H1 (cell line): ENCODE measurements around the gene CGB2. TPM values are rescaled to one million over a fixed set of nuclear protein-coding genes. Genes with fewer than 3 reads are reported as not detected.

ENCODE experiments used
- CTCF ChIA-PET: fragments of 300-600 bp; sonication (Branson Sonifier 250); formaldehyde crosslinking; loops from one replicate; lab custom pipeline; 2021; ENCODE audit not compliant: partially characterized antibody; lab: Charles Lee
- POLR2A ChIA-PET: fragments of 300-600 bp; sonication (Branson Sonifier 250); formaldehyde crosslinking; loops from one replicate; lab custom pipeline; 2021; ENCODE audit warnings: inconsistent platforms; ENCODE audit not compliant: partially characterized antibody; lab: Charles Lee
- DNase-seq, 2 experiments: peaks; one replicate each; pipeline versions ENCODE4 v3.0.0 to v3.0.0-alpha.2; 2010 to 2022; ENCODE audit warnings: low spot score in 2 of 2, low read depth in 1 of 2, mixed read lengths in 1 of 2
- FAIRE-seq: peaks from 2 replicates; lab custom pipeline; 2011; peaks lifted over from hg19 to GRCh38; lab: Jason Lieb, UNC
- H2AFZ ChIP-seq: 2 replicates; pipeline ENCODE4 v1.8.1; 2012; ENCODE audit warnings: low read length, inconsistent platforms
- H2AK5ac ChIP-seq: 2 replicates; pipeline ENCODE4 v1.6.1; 2013; ENCODE audit warnings: low read depth, low read length
- H2BK120ac ChIP-seq: replicated peaks from 2 replicates; pipeline ENCODE3; 2013; ENCODE audit warnings: low read depth, low read length, inconsistent platforms
- H2BK12ac ChIP-seq: 2 replicates; pipeline ENCODE4 v1.6.1; 2013; ENCODE audit warnings: low read depth, low read length
- H2BK15ac ChIP-seq: 2 replicates; pipeline ENCODE4 v1.6.1; 2013; ENCODE audit warnings: low read length
- H2BK20ac ChIP-seq: 2 replicates; pipeline ENCODE4 v1.6.1; 2013; ENCODE audit warnings: low read length
- H2BK5ac ChIP-seq: 2 replicates; pipeline ENCODE4 v1.6.1; 2013; ENCODE audit warnings: low read depth, low read length
- H3K14ac ChIP-seq: 2 replicates; pipeline ENCODE4 v1.6.1; 2013; ENCODE audit warnings: inconsistent platforms; ENCODE audit not compliant: insufficient read length
- H3K18ac ChIP-seq: 2 replicates; pipeline ENCODE4 v1.6.1; 2013; ENCODE audit warnings: low read length; ENCODE audit errors: extremely low read depth
- H3K23ac ChIP-seq: 2 replicates; pipeline ENCODE4 v1.6.1; 2013; ENCODE audit warnings: inconsistent platforms; ENCODE audit not compliant: insufficient read length
- H3K23me2 ChIP-seq: 2 replicates; pipeline ENCODE4 v1.6.1; 2013; ENCODE audit warnings: low read depth, low read length
- H3K27ac ChIP-seq: 2 replicates; pipeline ENCODE4 v1.6.1; 2011; ENCODE audit warnings: low read depth, low read length, inconsistent platforms
- H3K27me3 ChIP-seq, 4 experiments: replicated peaks in 1 of 4; 1 replicate in 1 of 4; 2 replicates in 3 of 4; pipeline versions ENCODE4 v1.6.1 to v1.8.1; 2011 to 2013; ENCODE audit warnings: low read length in 3 of 4, mild to moderate bottlenecking in 3 of 4, inconsistent platforms in 2 of 4, mixed read lengths in 2 of 4, moderate library complexity in 1 of 4; ENCODE audit not compliant: control insufficient read depth in 3 of 4, insufficient read depth in 3 of 4; ENCODE audit errors: extremely low read depth in 1 of 4
- H3K36me3 ChIP-seq, 4 experiments: 2 replicates each; pipeline versions ENCODE4 v1.6.1 to v1.8.1; 2011 to 2013; ENCODE audit warnings: mild to moderate bottlenecking in 4 of 4, low read length in 3 of 4, moderate library complexity in 2 of 4, control low read depth in 1 of 4, inconsistent platforms in 1 of 4; ENCODE audit not compliant: insufficient read depth in 4 of 4, control insufficient read depth in 2 of 4
- H3K4ac ChIP-seq: replicated peaks from 2 replicates; pipeline ENCODE3; 2013; ENCODE audit warnings: low read length, low read depth, mixed read lengths, inconsistent platforms; ENCODE audit not compliant: insufficient read length
- H3K4me1 ChIP-seq, 4 experiments: replicated peaks in 1 of 4; 1 replicate in 1 of 4; 2 replicates in 3 of 4; pipeline versions ENCODE4 v1.6.1 to v1.8.1; 2011 to 2013; ENCODE audit warnings: low read length in 3 of 4, inconsistent platforms in 2 of 4, mixed read lengths in 1 of 4; ENCODE audit not compliant: insufficient read depth in 4 of 4, control insufficient read depth in 3 of 4
- H3K4me2 ChIP-seq, 2 experiments: 2 replicates each; pipeline versions ENCODE4 v1.6.1 to v1.8.1; 2011 to 2013; ENCODE audit warnings: low read depth in 2 of 2, low read length in 2 of 2, control low read depth in 1 of 2, inconsistent platforms in 1 of 2, mild to moderate bottlenecking in 1 of 2; ENCODE audit not compliant: insufficient read depth in 1 of 2
- H3K4me3 ChIP-seq, 4 experiments: fragments of 200-600, 300-600 bp in 1 of 4; sonication (generic), shearing (Covaris generic), sonication (Bioruptor Twin) in 1 of 4; 2 replicates each; pipeline versions ENCODE4 v1.5.1 to v1.8.1; 2011 to 2016; ENCODE audit warnings: low read length in 4 of 4, low read depth in 3 of 4, control low read depth in 2 of 4, inconsistent platforms in 2 of 4, mild to moderate bottlenecking in 2 of 4, mixed read lengths in 1 of 4, moderate library complexity in 1 of 4; ENCODE audit not compliant: insufficient read depth in 2 of 4; ENCODE audit errors: extremely low read depth in 1 of 4
- H3K56ac ChIP-seq: replicated peaks from 2 replicates; pipeline ENCODE3; 2013; ENCODE audit warnings: low read depth, mild to moderate bottlenecking, mixed read lengths, low read length, inconsistent platforms; ENCODE audit not compliant: insufficient read length
- H3K79me1 ChIP-seq: 2 replicates; pipeline ENCODE4 v1.6.1; 2013; ENCODE audit warnings: low read depth, low read length, control low read depth
- H3K79me2 ChIP-seq, 2 experiments: 2 replicates each; pipeline versions ENCODE4 v1.6.1 to v1.8.1; 2012 to 2013; ENCODE audit warnings: low read length in 2 of 2, mild to moderate bottlenecking in 2 of 2, inconsistent platforms in 1 of 2; ENCODE audit not compliant: insufficient read depth in 2 of 2, control insufficient read depth in 1 of 2
- H3K9ac ChIP-seq, 4 experiments: replicated peaks in 1 of 4; 1 replicate in 1 of 4; 2 replicates in 3 of 4; pipeline versions ENCODE4 v1.6.1 to v1.8.1; 2011 to 2013; ENCODE audit warnings: low read depth in 3 of 4, low read length in 3 of 4, control low read depth in 2 of 4, mild to moderate bottlenecking in 2 of 4, moderate library complexity in 2 of 4, inconsistent platforms in 1 of 4; ENCODE audit errors: extremely low read depth in 1 of 4
- H3K9me3 ChIP-seq, 2 experiments: 2 replicates each; pipeline versions ENCODE4 v1.6.1 to v1.8.1; 2012 to 2013; ENCODE audit warnings: mild to moderate bottlenecking in 2 of 2, moderate library complexity in 2 of 2, control low read depth in 1 of 2, inconsistent platforms in 1 of 2, low read depth in 1 of 2, low read length in 1 of 2, mixed read lengths in 1 of 2; ENCODE audit not compliant: insufficient read depth in 2 of 2
- H4K20me1 ChIP-seq, 2 experiments: replicated peaks in 1 of 2; 2 replicates each; pipeline versions ENCODE3 to v1.8.1; 2011 to 2013; ENCODE audit warnings: inconsistent platforms in 2 of 2, low read length in 2 of 2, mild to moderate bottlenecking in 1 of 2; ENCODE audit not compliant: insufficient read depth in 2 of 2, control insufficient read depth in 1 of 2
- H4K5ac ChIP-seq: 2 replicates; pipeline ENCODE4 v1.6.1; 2013; ENCODE audit warnings: low read length, low read depth, mixed read lengths, inconsistent platforms; ENCODE audit not compliant: insufficient read length
- H4K8ac ChIP-seq: 2 replicates; pipeline ENCODE4 v1.8.0; 2013; ENCODE audit warnings: mild to moderate bottlenecking, moderate library complexity, low read length, inconsistent platforms; ENCODE audit not compliant: insufficient read depth; ENCODE audit errors: extremely low read depth
- H4K91ac ChIP-seq: replicated peaks from 2 replicates; pipeline ENCODE3; 2013; ENCODE audit warnings: low read length, mixed read lengths, inconsistent platforms; ENCODE audit not compliant: insufficient read length
- BACH1 ChIP-seq: IDR thresholded peaks from 2 replicates; pipeline ENCODE4 v1.6.1; 2012; ENCODE audit warnings: low read length, improper control_type of control experiment
- EP300 ChIP-seq, 2 experiments: IDR thresholded peaks; 1 replicate in 1 of 2; 2 replicates in 1 of 2; pipeline ENCODE4 v1.6.1; 2011 to 2012; ENCODE audit warnings: low read depth in 2 of 2, low read length in 2 of 2, mild to moderate bottlenecking in 2 of 2, borderline replicate concordance in 1 of 2, inconsistent platforms in 1 of 2, moderate library complexity in 1 of 2
- GABPA ChIP-seq: IDR thresholded peaks from 2 replicates; pipeline ENCODE4 v1.6.1; 2011; ENCODE audit warnings: mild to moderate bottlenecking, low read length, moderate library complexity, borderline replicate concordance; ENCODE audit not compliant: insufficient read depth
- KDM5A ChIP-seq: fragments of 200-600 bp; IDR thresholded peaks from 2 replicates; pipeline ENCODE4 v1.7.1; 2012; ENCODE audit warnings: mild to moderate bottlenecking, low read length, inconsistent platforms, mixed read lengths
- PHF8 ChIP-seq: fragments of 200-600 bp; sonication (generic); conservative IDR thresholded peaks from 2 replicates; pipeline ENCODE4 v1.7.1; 2012; ENCODE audit warnings: low read depth, mild to moderate bottlenecking, inconsistent platforms, low read length, moderate library complexity
- POLR2AphosphoS5 ChIP-seq: IDR thresholded peaks from 2 replicates; pipeline ENCODE4 v1.6.1; 2011; ENCODE audit warnings: low read depth, low read length
- SIX5 ChIP-seq: IDR thresholded peaks from 2 replicates; pipeline ENCODE4 v1.6.1; 2011; ENCODE audit warnings: mild to moderate bottlenecking, low read depth, low read length
- SP4 ChIP-seq: IDR thresholded peaks from 2 replicates; pipeline ENCODE4 v1.6.1; 2012; ENCODE audit warnings: low read length, inconsistent platforms
- TBP ChIP-seq: IDR thresholded peaks from 2 replicates; pipeline ENCODE4 v1.6.1; 2011; ENCODE audit warnings: low read depth, low read length, improper control_type of control experiment
- TCF12 ChIP-seq: IDR thresholded peaks from 2 replicates; pipeline ENCODE4 v1.6.1; 2011; ENCODE audit warnings: low read depth, mild to moderate bottlenecking, low read length
- WGBS, 2 experiments: shearing (Covaris generic) in 1 of 2; methylation state at CpG; one replicate each; pipeline versions ENCODE4 v1.1.6 to v1.1.7; 2013 to 2015; ENCODE audit warnings: low lambda C conversion rate in 2 of 2, mixed read lengths in 2 of 2, inconsistent platforms in 1 of 2, low coverage in 1 of 2, missing lambda C conversion rate in 1 of 2; ENCODE audit not compliant: insufficient replicate concordance in 2 of 2, insufficient coverage in 1 of 2, insufficient read length in 1 of 2; ENCODE audit errors: extremely low coverage in 1 of 2, missing lambda C conversion rate in 1 of 2; 5-methylcytosine and 5-hydroxymethylcytosine counted together
- polyA plus RNA-seq, 7 experiments: library from polyadenylated mRNA; depleted of rRNA in 3 of 7; stranded (reverse) in 5 of 7; unstranded in 2 of 7; fragments of >200 nt in 5 of 7; fragments of 200-250 nt in 2 of 7; gene quantifications; 1 replicate in 5 of 7; 2 replicates in 1 of 7; 4 replicates in 1 of 7; pipeline versions ENCODE4 v1.2.1 to v1.2.3, GENCODE V29; 2011 to 2013; ENCODE audit warnings: missing spikeins in 2 of 7, mixed read lengths in 2 of 7
- total RNA-seq: library from RNA; stranded (reverse); fragmentation: NEBNext Ultra II Directional; extraction: Animal tissue kit (Norgen Biotek cat#: 25700); gene quantifications from 2 replicates; pipeline ENCODE4 v1.2.1, GENCODE V29; 2021
- TF ChIP-seq, protein P1 (sequence below): IDR thresholded peaks from 2 replicates; pipeline ENCODE4 v1.6.1; 2012; ENCODE audit warnings: inconsistent platforms
- TF ChIP-seq, protein P2 (sequence below): IDR thresholded peaks from 2 replicates; pipeline ENCODE4 v1.6.1; 2012; ENCODE audit warnings: low read length, inconsistent platforms

Gene CGB2
- total and polyA plus RNA-seq, 2 of the 8 experiments (the other 6 are each of a cell fraction or from before 2014, with no cell fraction given) = 0.71 to 3.2 TPM

DNA sequence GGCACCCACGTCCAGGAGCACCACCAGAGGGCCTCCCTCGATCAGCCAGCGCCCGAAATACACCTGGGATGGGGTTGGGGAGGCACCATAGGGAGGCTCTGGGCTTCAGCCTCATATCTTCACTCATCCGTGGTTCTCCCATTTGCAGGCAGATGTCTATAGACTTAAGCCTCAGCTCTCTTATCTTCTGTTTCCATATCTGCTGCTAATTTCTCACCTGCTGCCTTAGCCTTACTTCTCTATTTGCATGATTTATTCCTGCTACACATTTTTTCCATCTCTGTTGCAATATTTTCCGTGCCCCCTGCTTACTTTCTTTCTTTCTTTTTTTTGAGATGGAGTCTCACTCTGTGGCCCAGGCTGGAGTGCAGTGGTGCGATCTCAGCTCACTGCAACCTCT lies 44.4 kb upstream of the CGB2 start:
- H3K27ac ChIP-seq = no peak overlapping the region
- POLR2A ChIA-PET = interaction anchor here (0.6 to 1.7 kb wide), 5 partner anchors 12 to 115 kb away, joined by 3 to 5 read pairs (median 4); partner anchors contain the start of genes FTL and PPP1R15A
- TF ChIP-seq GABPA (no peak), SIX5 (no peak), TCF12 (no peak), SP4 (no peak), BACH1 (no peak), POLR2AphosphoS5 (no peak), PHF8 (no peak), TBP (no peak), EP300 (IDR thresholded peaks at IDR 0.05; ENCODE audit: borderline replicate concordance in 1 of 2, low read depth in 2 of 2, low read length in 2 of 2) (no peak), KDM5A (no peak)
- TF ChIP-seq, protein P1, sequence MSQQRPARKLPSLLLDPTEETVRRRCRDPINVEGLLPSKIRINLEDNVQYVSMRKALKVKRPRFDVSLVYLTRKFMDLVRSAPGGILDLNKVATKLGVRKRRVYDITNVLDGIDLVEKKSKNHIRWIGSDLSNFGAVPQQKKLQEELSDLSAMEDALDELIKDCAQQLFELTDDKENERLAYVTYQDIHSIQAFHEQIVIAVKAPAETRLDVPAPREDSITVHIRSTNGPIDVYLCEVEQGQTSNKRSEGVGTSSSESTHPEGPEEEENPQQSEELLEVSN = no peak
- TF ChIP-seq, protein P2, sequence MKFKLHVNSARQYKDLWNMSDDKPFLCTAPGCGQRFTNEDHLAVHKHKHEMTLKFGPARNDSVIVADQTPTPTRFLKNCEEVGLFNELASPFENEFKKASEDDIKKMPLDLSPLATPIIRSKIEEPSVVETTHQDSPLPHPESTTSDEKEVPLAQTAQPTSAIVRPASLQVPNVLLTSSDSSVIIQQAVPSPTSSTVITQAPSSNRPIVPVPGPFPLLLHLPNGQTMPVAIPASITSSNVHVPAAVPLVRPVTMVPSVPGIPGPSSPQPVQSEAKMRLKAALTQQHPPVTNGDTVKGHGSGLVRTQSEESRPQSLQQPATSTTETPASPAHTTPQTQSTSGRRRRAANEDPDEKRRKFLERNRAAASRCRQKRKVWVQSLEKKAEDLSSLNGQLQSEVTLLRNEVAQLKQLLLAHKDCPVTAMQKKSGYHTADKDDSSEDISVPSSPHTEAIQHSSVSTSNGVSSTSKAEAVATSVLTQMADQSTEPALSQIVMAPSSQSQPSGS = no peak

More for the DNA sequence above, 44.4 kb upstream of the CGB2 start:
- DNase-seq (no peak), FAIRE-seq (no peak)
- H3K4me3 ChIP-seq = no peak overlapping the region
- peaks cover 0 to 10% of the 10 kb centered on the region in 2 experiments for H4K20me1 ChIP-seq
- no peak overlapping the region for H2AFZ ChIP-seq
- H2AK5ac ChIP-seq = no peak overlapping the region
- H3K18ac ChIP-seq = no peak overlapping the region
- WGBS, 2 experiments = 81% methylated on average over 7 of the region's 7 CpGs; no CpG with 5 or more reads in 1 of the 2 experiments
- H3K79me2 ChIP-seq = peaks cover 0 to 7% of the 10 kb centered on the region in 2 experiments; a peak in 1 of 4 replicates
- peaks cover 4% of the 10 kb centered on the region for H3K79me1 ChIP-seq
- H3K23ac ChIP-seq = no peak overlapping the region
- H4K91ac ChIP-seq = no peak overlapping the region
- no peaks in the 10 kb centered on the region; the same call in 1 of the 2 replicates for H3K23me2 ChIP-seq
- H3K4ac ChIP-seq = no peak overlapping the region
- H2BK15ac ChIP-seq = no peak overlapping the region
- no peak overlapping the region for H3K9ac ChIP-seq
- H2BK20ac ChIP-seq = no peak overlapping the region
- H2BK5ac ChIP-seq = no peak overlapping the region
- no peaks in the 10 kb centered on the region for H3K9me3 ChIP-seq
- H4K5ac ChIP-seq = no peak overlapping the region
- H2BK12ac ChIP-seq = no peak overlapping the region
- H3K4me1 ChIP-seq = peaks cover 0 to 1% (median 0%) of the 10 kb centered on the region in 4 experiments; a peak in 2 of 7 replicates
- H3K27me3 ChIP-seq = no peaks in the 10 kb centered on the region
- H3K56ac ChIP-seq = no peak overlapping the region
- H3K4me2 ChIP-seq = no peak overlapping the region
- CTCF ChIA-PET = interaction anchor here (0.7 to 1.9 kb wide), 7 partner anchors 11 to 324 kb away, joined by 3 to 12 read pairs (median 4); no protein-coding TSS in a partner anchor
- no peak overlapping the region for H4K8ac ChIP-seq
- H3K36me3 ChIP-seq = peaks cover 3 to 34% (median 10%) of the 10 kb centered on the region in 4 experiments; a peak in 5 of 8 replicates
- H2BK120ac ChIP-seq = no peak overlapping the region
- no peak overlapping the region for H3K14ac ChIP-seq
